Measurements from ENCODE around the gene IER3IP1. TPM values are rescaled to one million over a fixed set of nuclear protein-coding genes. Genes with fewer than 3 reads are reported as not detected.
"Not testable (repeated sequence)": the region's sequence is repeated elsewhere in the genome, so short reads cannot be mapped to it uniquely, and the experiment has no call there.

Gene IER3IP1
- total RNA-seq, 1 experiment from 2014 or later: 17.7 TPM

GRCh38 chr18:47160256-47160655 lies 15.9 kb downstream of the IER3IP1 start:
- DNase-seq (ENCODE audit: low spot score): no peak
- no TSS peak for BruUV-seq (replicated peaks)
- Histone ChIP-seq H3K9me3 (ENCODE audit: low read depth, low read length, poor library complexity, severe bottlenecking) (no peaks in the 10 kb centered on the region), H3K27ac (ENCODE audit: low read depth, low read length, poor library complexity, severe bottlenecking) (no peak overlapping the region), H3K27me3 (replicated peaks; ENCODE audit: insufficient read depth, low read depth, low read length, poor library complexity) (no peaks in the 10 kb centered on the region), H3K36me3 (ENCODE audit: insufficient read depth, low read length, poor library complexity, severe bottlenecking) (peaks cover 7% of the 10 kb centered on the region), H3K4me1 (ENCODE audit: insufficient read depth, low read length, poor library complexity, severe bottlenecking) (no peaks in the 10 kb centered on the region), H3K4me3 (ENCODE audit: low read depth, low read length, poor library complexity, severe bottlenecking) (no peak overlapping the region)
- TF ChIP-seq EZH2 (IDR thresholded peaks at IDR 0.05; ENCODE audit: borderline replicate concordance, low read depth, low read length, poor library complexity, severe bottlenecking): no peak
- TF ChIP-seq CTCF (conservative IDR thresholded peaks at IDR 0.05; ENCODE audit: low read depth, low read length): no peak
- ChIA-PET CTCF (no interaction called here), POLR2A (ENCODE audit: low non-redundant PET) (no interaction called here)
- intact Hi-C loops (cut with micrococcal nuclease; ENCODE audit: unreplicated experiment): no loop called here

- intact Hi-C loops (cut with micrococcal nuclease; ENCODE audit: unreplicated experiment); H3K9me3 ChIP-seq (ENCODE audit: low read depth, low read length, poor library complexity, severe bottlenecking); H3K27ac ChIP-seq (ENCODE audit: low read depth, low read length, poor library complexity, severe bottlenecking); POLR2A ChIA-PET (ENCODE audit: low non-redundant PET); H3K4me1 ChIP-seq (ENCODE audit: insufficient read depth, low read length, poor library complexity, severe bottlenecking); CTCF ChIA-PET; H3K27me3 ChIP-seq (replicated peaks; ENCODE audit: insufficient read depth, low read depth, low read length, poor library complexity); BruUV-seq (replicated peaks); H3K4me3 ChIP-seq (ENCODE audit: low read depth, low read length, poor library complexity, severe bottlenecking): not testable (repeated sequence)
- peak; percentile 66 for DNase-seq (ENCODE audit: low spot score)
- peaks cover 19% of the 10 kb centered on the region for H3K36me3 ChIP-seq (ENCODE audit: insufficient read depth, low read length, poor library complexity, severe bottlenecking)
Observed at GRCh38 chr18:47158404-47158803, 17.8 kb downstream of the IER3IP1 start.

GRCh38 chr18:47151439-47151838 lies 24.7 kb downstream of the IER3IP1 start:
- BruUV-seq (replicated peaks): no TSS peak
- Histone ChIP-seq H3K4me3 (ENCODE audit: low read depth, low read length, poor library complexity, severe bottlenecking) (peak overlapping the region; percentile 59), H3K27ac (ENCODE audit: low read depth, low read length, poor library complexity, severe bottlenecking) (peak overlapping the region; percentile 91), H3K27me3 (replicated peaks; ENCODE audit: insufficient read depth, low read depth, low read length, poor library complexity) (no peaks in the 10 kb centered on the region), H3K4me1 (ENCODE audit: insufficient read depth, low read length, poor library complexity, severe bottlenecking) (peaks cover 12% of the 10 kb centered on the region), H3K9me3 (ENCODE audit: low read depth, low read length, poor library complexity, severe bottlenecking) (no peaks in the 10 kb centered on the region), H3K36me3 (ENCODE audit: insufficient read depth, low read length, poor library complexity, severe bottlenecking) (peaks cover 21% of the 10 kb centered on the region)
- no peak for TF ChIP-seq EZH2 (IDR thresholded peaks at IDR 0.05; ENCODE audit: borderline replicate concordance, low read depth, low read length, poor library complexity, severe bottlenecking)
- TF ChIP-seq CTCF (conservative IDR thresholded peaks at IDR 0.05; ENCODE audit: low read depth, low read length): no peak
- intact Hi-C loops (cut with micrococcal nuclease; ENCODE audit: unreplicated experiment): no loop called here
- ChIA-PET POLR2A (ENCODE audit: low non-redundant PET) (interaction anchor here (0.6 kb wide), 1 partner anchor 104 kb away, joined by 9 read pairs; no protein-coding TSS in a partner anchor), CTCF (interaction anchor here (1.1 kb wide), 1 partner anchor 100 kb away, joined by 3 read pairs; no protein-coding TSS in a partner anchor)
- DNase-seq (ENCODE audit: low spot score): no peak

- ChIA-PET POLR2A (ENCODE audit: low non-redundant PET) (no interaction called here), CTCF (interaction anchor here (1.1 kb wide), 1 partner anchor 100 kb away, joined by 3 read pairs; no protein-coding TSS in a partner anchor)
- Histone ChIP-seq H3K9me3 (ENCODE audit: low read depth, low read length, poor library complexity, severe bottlenecking) (no peaks in the 10 kb centered on the region), H3K4me3 (ENCODE audit: low read depth, low read length, poor library complexity, severe bottlenecking) (peak overlapping the region; percentile 59), H3K27me3 (replicated peaks; ENCODE audit: insufficient read depth, low read depth, low read length, poor library complexity) (no peaks in the 10 kb centered on the region), H3K4me1 (ENCODE audit: insufficient read depth, low read length, poor library complexity, severe bottlenecking) (peaks cover 12% of the 10 kb centered on the region), H3K36me3 (ENCODE audit: insufficient read depth, low read length, poor library complexity, severe bottlenecking) (peaks cover 22% of the 10 kb centered on the region), H3K27ac (ENCODE audit: low read depth, low read length, poor library complexity, severe bottlenecking) (peak overlapping the region; percentile 91)
- intact Hi-C loops (cut with micrococcal nuclease; ENCODE audit: unreplicated experiment): no loop called here
- TF ChIP-seq CTCF (conservative IDR thresholded peaks at IDR 0.05; ENCODE audit: low read depth, low read length): no peak
- TF ChIP-seq EZH2 (IDR thresholded peaks at IDR 0.05; ENCODE audit: borderline replicate concordance, low read depth, low read length, poor library complexity, severe bottlenecking): no peak
- BruUV-seq (replicated peaks): TSS peak; percentile 96
- DNase-seq (ENCODE audit: low spot score): no peak
Observed at GRCh38 chr18:47150824-47151366, 25.3 kb downstream of the IER3IP1 start.

Measured in A673 (cell line).